HG02852 (cell line): ENCODE data around the gene GOLGA8J.
"Not testable (repeated sequence)": the region's sequence is repeated elsewhere in the genome, so short reads cannot be mapped to it uniquely, and the experiment has no call there.

Source experiments
- ATAC-seq: cut with Tn5 transposase; IDR thresholded peaks from one replicate; pipeline ENCODE4 v1.9.1; 2021; ENCODE audit warnings: mild to moderate bottlenecking, moderate library complexity; ENCODE audit not compliant: unreplicated experiment

Gene GOLGA8J, protein sequence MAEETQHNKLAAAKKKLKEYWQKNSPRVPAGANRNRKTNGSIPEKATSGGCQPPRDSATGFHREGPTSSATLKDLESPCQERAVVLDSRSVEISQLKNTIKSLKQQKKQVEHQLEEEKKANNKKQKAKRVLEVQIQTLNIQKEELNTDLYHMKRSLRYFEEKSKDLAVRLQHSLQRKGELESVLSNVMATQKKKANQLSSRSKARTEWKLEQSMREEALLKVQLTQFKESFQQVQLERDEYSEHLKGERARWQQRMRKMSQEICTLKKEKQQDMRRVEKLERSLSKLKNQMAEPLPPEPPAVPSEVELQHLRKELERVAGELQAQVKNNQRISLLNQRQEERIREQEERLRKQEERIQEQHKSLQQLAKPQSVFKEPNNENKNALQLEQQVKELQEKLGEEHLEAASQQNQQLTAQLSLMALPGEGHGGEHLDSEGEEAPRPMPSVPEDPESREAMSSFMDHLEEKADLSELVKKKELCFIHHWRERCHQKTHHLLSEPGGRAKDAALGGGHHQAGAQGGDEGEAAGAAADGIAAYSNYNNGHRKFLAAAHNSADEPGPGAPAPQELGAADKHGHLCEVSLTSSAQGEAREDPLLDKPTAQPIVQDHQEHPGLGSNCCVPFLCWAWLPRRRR

DNA sequence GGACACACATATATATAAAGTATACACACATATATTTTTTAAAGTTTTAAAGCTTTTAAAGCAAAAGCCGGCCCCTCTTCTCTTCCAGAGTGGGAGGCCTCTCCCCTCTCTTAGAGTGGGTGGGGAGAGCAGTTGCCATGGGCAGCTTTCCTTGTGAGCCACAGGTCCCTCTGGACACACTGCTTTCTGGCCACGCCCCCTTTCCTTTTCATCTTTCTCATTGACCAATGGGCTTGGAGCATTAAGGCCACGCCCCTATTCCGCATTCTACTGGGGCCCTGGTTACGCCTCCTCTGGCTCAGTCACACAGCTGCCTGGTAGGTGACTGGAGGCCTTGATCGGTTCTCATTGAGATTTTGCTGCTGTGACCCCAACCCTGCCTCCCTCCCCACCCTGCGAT, at the start of gene GOLGA8J:
TSS of gene GOLGA8J (plus strand) at position 301 of the 400 bp plus-strand sequence. CDS start at position 399, 98 bp downstream.
- not testable (repeated sequence) for ATAC-seq

DNA sequence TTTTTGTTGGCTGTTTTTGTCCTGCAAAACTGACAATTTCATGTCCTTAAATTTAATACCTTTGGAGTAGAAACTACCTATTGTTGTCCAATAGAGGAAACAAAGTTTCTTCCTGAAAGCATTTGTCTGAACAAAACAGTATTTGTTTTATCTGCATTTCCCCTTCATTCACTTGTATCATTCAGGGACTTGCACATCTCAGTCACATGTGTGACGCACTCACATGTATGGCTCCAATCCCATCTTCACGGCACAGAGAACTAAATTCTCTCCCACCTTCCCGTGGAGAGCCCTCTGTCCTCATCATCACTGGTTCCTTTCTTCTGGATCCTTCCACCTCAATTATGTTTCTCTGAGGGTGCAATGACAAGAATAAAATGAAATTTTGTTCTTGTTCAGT, 49.5 kb upstream of the GOLGA8J start:
- no peak for ATAC-seq

DNA sequence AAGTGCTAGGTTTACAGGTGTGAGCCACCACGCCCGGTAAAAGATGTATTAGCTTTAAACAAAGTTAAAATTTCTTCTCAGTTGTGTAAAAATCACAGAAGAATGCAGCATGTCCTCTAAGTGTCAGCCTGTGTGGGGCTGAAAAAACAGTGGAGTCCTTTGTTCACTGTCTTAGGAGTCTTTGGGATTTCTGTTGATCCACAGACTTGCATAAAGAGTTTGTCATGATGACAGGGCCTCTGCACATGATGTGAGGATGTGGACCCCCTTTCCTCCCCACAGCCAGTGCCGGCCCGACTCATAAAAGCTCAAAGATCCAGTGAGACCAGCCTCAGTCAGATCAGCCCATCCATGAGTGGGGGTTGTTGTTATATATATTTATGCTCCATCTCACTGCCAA, 49.0 kb upstream of the GOLGA8J start:
- no peak for ATAC-seq

DNA sequence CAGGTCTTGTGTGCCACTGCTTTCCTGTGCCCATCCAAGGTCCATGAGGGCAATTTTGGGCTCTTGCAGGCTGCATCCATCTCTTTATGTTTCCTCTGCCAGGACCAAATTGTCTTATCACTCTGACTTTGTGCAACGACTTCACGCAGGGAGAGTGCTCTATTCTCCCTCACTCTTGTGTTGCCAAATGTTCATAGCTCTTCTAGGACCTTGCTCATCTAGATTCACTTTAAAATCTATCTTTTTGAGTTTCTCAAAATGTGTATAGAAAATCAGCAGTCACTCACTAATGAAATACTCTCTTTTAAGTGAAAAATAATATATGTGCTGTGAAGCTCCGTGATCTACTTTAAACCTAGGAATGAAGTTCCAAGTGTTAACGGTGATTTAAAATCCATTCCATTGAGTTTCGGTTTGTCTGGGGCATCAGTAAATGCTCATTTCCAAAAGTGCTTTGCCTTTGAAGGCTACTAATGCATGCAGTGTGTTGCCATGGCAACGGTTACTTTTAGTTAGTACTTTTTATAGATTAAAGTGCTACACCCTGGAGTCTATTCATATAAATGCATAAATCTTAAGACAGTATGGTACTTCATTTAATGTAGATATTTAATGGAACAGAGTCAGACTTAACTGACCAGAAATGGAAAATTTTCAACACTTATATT, 46.6 kb upstream of the GOLGA8J start:
- no peak for ATAC-seq

DNA sequence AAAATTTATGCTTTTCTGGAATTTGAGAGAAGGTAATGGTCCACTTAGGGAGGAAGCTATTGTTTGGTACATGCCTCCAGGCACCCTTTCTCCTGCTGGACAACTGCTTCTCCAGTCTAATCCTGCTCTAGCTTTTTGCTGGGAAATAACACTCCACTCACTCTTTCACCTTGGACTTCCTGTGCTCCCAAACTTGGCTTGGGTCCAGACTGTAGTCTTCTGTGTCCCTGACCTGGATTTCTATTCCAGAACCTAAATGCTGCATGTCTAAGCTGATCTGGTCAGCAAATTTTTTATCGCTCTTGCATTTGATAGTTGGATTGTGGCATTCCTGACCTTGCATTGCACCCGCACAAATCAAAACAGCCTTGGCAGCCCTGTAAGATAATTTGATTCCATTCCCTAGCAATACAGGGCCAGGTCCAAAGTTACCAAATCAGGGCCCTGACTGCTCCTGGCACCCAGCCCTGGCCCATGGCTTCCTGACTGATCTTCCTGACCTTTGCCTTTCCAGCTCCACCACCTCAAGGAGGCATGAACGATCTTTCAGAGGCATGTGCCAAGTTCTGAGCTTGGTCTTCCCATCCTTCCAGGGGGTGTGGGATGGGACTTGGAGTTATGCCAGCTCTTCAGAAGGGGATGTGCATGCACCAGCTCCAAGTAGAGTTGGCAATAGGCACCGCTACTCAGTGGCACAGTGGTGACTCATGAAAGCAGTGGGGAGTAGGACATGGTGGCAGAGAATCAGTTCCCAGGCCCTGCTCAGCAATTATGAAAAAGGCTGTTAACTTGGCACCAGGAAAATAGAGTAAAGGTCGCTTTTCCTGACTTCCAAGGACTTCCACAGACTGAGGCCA, 43.9 kb upstream of the GOLGA8J start:
- ATAC-seq, result no peak

DNA sequence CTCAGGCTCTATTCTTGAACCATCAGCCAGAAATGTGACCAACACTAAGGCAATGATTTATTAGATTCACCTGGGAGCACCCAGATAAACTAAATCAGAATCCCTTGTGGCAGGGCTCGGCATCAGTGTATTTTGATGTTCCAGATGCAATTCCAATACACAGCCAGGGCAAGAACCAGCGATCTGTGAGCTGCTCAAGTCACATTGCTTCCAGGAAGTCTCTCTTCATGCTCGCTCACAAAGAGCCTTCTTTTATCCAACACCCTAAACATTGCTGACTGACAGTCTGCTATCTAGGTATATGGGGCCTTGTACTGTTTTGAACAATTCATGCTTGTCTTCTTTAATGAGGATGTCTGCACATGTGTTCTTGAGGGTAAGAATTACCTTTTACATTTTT, 40.9 kb upstream of the GOLGA8J start:
- ATAC-seq, result no peak

DNA sequence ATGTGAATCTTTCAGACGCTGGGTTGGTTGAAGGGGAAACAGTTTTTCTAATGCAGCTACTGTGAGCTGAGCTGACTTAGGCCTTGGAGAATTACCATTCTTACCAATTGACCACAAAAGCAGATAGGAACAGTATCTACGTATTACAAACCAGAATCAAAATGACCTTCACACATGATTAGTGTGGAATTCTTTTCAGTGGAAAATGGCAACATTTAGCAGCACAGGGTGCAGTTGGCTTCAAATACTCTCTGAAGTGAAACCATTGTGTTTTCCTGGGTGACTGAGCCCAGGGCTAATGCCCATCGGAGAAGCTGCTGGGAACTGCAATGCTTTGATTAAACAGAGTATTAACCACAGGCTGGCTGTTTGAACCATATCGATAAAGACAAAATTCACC, 40.2 kb upstream of the GOLGA8J start:
- no peak for ATAC-seq

DNA sequence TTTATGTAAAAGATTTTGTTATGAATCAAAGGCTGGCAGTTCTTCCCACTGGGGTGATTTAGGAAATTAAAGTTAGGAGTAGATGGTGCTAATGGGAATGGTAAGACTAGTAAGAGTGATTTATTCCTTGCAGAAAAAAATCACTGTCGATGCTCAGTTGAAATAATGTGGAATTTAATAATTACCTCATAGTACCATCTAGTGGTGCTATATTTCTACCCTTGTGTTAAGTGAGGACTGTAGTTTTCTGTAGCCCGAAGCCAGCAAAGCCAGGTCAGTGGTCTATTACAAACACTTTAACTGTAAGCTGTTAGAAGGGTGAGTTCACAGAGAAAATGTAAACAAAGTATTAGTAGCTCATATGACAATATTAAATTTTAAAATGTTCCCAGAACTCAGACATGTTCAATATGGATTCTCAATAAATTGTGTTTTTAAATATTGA, 39.5 kb upstream of the GOLGA8J start:
- ATAC-seq, result no peak

DNA sequence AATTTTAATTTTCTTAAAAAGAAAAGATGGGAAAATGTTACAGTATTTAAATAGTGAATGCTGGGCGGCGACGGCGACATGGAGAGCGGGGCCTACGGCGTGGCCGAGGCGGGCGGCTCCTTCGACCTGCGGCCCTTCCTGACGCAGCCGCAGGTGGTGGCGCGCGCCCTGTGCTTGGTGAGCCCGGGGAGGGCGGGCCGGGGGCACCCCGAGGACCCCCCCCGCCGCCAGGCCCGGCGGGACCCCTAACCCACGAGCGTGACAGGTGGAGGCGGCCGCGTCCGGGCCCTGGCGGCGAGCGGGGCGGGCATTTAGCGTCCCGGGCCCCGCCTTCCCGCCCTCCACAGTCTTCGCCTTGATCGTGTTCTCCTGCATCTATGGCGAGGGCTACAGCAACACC, 38.4 kb upstream of the GOLGA8J start:
- no peak for ATAC-seq

DNA sequence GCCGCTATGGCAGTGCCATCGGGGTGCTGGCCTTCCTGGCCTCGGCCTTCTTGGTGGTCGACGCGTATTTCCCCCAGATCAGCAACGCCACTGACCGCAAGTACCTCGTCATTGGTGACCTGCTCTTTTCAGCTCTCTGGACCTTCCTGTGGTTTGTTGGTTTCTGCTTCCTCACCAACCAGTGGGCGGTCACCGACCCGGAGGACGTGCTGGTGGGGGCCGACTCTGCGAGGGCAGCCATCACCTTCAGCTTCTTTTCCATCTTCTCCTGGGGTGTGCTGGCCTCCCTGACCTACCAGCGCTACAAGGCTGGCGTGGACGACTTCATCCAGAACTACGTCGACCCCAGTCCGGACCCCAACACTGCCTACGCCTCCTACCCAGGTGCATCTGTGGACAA, 37.9 kb upstream of the GOLGA8J start:
- not testable (repeated sequence) for ATAC-seq

DNA sequence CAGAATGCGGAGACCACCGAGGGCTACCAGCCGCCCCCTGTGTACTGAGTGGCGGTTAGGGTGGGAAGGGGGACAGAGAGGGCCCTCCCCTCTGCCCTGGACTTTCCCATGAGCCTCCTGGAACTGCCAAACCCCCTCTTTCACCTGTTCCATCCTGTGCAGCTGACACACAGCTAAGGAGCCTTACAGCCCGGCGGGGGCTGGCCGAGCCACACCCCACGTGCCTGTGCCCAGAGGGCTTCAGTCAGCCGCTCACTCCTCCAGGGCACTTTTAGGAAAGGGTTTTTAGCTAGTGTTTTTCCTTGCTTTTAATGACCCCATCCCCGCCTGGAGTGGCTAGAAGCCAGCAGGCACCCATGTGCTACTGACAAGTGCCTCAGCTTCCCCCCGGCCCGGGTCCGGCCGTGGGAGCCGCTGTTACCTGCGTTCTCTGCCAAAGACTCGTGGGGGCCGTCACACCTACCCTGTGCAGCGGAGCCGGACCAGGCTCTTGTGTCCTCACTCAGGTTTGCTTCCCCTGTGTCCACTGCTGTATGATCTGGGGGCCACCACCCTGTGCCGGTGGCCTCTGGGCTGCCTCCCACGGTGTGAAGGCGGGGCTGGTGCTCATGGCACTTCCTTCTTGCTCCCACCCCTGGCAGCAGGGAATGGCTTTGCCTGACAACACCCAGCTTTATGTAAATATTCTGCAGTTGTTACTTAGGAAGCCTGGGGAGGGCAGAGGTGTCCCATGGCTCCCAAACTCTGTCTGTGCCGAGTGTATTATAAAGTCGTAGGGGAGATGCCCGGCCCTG, 37.3 kb upstream of the GOLGA8J start:
- not testable (repeated sequence) for ATAC-seq

DNA sequence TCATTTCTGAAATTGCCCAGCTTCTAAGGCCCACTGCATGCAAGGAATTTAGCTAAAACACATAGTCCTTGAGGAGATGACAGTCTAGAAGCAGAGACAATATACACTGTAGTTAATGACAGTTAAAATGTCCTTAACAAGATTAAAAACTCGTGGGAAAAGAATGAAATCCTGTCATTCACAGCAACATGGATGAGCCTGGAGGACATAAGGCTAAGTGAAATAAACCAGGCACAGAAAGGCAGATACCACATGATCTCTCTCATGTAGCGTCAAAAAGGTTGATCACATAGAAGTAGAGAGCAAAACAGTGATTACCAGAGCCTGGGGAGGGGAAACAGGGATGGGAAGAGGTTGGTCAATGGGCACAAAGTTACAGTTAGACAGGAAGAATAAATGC, 36.3 kb upstream of the GOLGA8J start:
- no peak for ATAC-seq

DNA sequence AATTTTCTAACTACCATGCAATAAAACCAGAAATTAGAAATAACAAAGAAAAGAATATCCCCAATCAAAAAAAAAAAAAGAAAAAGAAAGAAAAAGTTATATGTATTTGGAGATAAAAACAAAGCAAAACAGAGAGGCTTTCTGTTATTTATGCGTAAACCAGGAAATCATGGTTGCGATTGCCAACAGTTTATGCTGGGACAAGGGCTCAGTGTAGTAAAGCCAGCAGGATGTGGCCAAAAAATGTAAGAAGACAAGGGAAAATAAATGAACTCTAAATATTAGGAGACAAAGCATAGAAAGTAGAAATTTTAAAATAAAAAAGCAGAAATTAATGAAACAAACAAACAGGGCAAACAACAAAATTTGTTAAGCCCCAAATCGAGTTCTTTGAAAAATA, 27.2 kb upstream of the GOLGA8J start:
- no peak for ATAC-seq

DNA sequence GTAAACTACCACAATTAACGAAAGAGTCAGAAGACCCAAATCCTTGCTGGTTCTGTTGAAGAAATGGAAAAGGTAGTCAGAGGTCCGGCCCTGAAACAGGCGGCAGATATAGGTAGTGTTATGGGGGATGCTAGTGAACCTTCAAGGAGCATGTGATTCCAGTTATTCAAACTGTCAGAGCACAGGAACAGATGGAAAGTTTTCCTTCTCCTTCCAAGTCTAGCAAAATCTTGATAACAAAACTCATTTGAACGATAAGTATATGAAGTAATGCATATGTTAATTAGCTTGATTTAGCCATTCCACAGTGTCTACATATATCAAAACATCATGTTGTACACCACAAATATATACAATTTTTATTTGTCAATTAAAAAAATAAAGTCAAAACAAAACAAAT, 26.6 kb upstream of the GOLGA8J start:
- ATAC-seq, result no peak

DNA sequence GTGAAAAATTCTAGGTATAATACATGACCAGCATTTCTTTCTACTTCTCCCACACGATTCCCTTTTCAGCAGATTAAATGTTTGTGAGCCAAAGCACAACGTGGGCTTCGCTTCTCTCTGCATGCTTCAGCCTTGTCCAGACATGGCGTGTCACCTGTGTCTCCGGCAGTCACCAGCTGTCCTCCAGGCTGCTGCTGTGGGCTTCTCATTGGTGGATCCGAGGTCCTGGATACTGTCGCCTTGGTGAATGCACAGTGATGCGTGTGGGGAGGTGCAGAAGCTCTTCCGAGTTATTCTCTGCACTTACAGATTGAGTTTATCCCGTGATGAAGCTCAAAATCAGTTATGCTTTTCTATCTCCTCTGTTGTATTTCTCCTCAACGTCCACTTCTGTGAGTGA, 23.0 kb upstream of the GOLGA8J start:
- no peak for ATAC-seq

DNA sequence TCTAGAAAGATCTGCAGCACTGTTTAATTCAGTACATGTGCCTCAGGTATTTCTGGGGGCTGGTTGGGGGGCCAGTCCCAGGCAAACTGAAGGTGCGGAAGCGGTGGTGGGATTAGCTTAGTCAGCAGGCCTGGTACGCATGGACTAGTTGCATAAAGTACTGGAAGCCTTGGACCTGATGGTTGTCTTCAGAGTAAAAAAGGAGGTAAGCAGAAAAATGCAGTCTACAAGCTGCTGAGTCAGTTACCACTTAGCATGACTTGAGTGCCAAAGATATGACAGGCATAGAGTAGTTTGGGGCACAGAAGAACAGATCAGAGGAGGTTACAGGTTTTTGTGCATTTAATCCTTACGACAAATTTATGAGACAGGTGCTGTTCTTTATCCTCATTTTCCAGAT, 19.9 kb upstream of the GOLGA8J start:
- no peak for ATAC-seq

DNA sequence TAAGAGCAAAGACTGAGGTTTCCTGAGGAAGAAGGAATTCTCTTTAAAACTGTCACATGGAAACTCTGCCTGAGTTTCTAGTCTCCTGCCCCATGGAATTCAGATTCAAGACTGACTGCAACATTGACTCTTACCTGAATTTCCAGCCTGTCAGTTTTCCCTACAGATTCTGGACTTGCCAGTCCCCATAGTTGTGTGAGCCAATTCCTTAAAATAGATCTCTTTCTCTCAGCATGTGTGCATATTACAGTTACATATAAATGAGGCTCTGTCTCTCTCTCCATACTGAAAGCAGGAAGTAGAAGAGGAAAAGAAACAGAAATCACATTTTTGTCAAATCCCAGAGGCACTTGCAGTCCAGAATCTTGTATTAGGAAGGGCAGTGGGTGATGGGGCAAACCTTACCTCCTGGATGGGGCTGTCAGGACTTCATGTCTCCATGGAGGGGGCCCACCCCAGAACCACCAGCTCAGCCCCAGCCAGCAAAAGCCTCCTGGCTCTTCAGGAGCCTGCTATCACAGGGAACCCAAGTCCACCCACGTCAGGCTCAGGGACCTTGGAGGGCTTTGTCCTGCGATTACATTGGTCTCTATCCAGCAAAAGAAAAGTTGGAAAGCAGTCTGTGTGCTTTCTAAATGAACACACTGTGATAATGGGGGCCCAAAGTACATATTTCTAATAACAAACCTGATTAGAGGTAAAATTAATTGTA, 18.8 kb upstream of the GOLGA8J start:
- no peak for ATAC-seq

DNA sequence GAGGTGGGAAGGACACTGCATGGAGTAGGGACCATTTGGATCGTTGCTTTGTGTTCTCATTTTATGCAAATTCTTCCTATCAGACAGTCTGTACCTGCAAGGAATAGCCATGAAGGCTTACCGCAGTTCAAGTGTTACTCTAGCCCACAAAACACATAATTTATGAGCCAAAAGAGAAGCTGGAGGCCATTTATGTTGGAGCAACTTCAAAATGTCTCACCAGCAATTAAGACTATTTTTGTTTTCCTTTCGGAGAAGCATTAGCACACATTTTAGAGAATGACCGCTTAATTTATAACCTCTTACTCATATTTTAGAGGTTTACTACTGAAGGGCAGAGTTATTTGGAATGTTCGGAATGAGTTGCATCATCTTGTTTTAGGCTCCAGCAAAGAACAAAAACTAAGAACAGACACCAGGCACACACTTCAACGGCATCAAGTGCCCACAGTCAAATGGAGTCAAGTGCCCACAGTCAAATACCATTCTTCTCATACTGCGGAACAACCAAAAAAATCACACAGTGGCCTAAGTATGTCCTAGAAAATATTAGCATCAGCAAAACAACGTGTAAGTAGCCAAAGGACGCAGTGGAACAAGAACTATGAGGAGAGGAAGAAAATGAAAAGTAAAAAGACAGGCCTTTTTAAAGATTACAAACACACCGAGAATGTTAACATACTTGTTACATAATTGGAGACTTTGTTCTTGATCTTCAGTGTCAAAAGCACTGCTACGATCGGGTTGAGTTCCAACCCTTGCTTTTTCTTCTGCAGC, 17.5 kb upstream of the GOLGA8J start:
- no peak for ATAC-seq

DNA sequence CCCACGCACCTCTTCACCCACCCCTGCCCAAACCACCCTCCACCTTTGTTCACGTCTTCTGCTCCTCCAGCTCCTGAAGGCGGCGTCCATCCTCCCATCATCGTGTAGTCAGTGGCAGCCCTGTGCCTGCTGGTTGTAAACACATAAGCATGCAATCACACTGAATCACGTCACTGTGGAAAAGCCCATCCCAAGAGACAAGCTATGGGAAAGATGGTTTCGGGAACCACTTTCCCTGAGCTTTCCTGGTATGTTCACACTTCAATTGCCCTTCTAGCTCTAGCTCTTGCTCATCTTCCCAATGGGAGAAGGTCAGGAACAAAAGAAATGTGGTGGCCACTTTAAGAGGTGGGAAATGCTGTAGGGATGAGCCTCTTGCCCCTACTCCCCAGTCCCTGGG, 14.4 kb upstream of the GOLGA8J start:
- no peak for ATAC-seq
